ENCODE data around the gene VARS2. TPM values are rescaled to one million over a fixed set of nuclear protein-coding genes. Genes with fewer than 3 reads are reported as not detected.

Gene VARS2
- total RNA-seq, 1 donor from 2014 or later: 34.7 TPM

- Histone ChIP-seq H3K27me3 (ENCODE audit: control insufficient read depth, insufficient read depth, low read length) (no peaks in the 10 kb centered on the region), H3K4me3 (ENCODE audit: low read depth, low read length) (no peak overlapping the region), H3K36me3 (ENCODE audit: control insufficient read depth, insufficient read depth, low read length) (peaks cover 5% of the 10 kb centered on the region)
- TF ChIP-seq CTCF (IDR thresholded peaks at IDR 0.05; ENCODE audit: insufficient read depth, low read length, poor library complexity, severe bottlenecking): no peak
- no peak for DNase-seq (ENCODE audit: low read depth)
Observed at GRCh38 chr6:30891816-30892538, 22.1 kb upstream of the VARS2 start.

- Histone ChIP-seq H3K36me3 (ENCODE audit: control insufficient read depth, insufficient read depth, low read length) (peaks cover 5% of the 10 kb centered on the region), H3K27me3 (ENCODE audit: control insufficient read depth, insufficient read depth, low read length) (no peaks in the 10 kb centered on the region), H3K4me3 (ENCODE audit: low read depth, low read length) (no peak overlapping the region)
- TF ChIP-seq CTCF (IDR thresholded peaks at IDR 0.05; ENCODE audit: insufficient read depth, low read length, poor library complexity, severe bottlenecking): peak; percentile 25
- no peak for DNase-seq (ENCODE audit: low read depth)
Observed at GRCh38 chr6:30893001-30893591, 20.9 kb upstream of the VARS2 start.

- DNase-seq (ENCODE audit: low read depth): no peak
Observed at GRCh38 chr6:30893666-30894065, 20.4 kb upstream of the VARS2 start.

GRCh38 chr6:30894381-30894780, 19.7 kb upstream of the VARS2 start:
- no peak for TF ChIP-seq CTCF (IDR thresholded peaks at IDR 0.05; ENCODE audit: insufficient read depth, low read length, poor library complexity, severe bottlenecking)
- DNase-seq (ENCODE audit: low read depth): no peak
- H3K36me3 ChIP-seq (ENCODE audit: control insufficient read depth, insufficient read depth, low read length): peaks cover 10% of the 10 kb centered on the region

More at GRCh38 chr6:30893666-30894065, 20.4 kb upstream of the VARS2 start:
- no peak for TF ChIP-seq CTCF (IDR thresholded peaks at IDR 0.05; ENCODE audit: insufficient read depth, low read length, poor library complexity, severe bottlenecking)
- H3K4me3 ChIP-seq (ENCODE audit: low read depth, low read length): no peak overlapping the region
- no peaks in the 10 kb centered on the region for H3K27me3 ChIP-seq (ENCODE audit: control insufficient read depth, insufficient read depth, low read length)
- H3K36me3 ChIP-seq (ENCODE audit: control insufficient read depth, insufficient read depth, low read length): peaks cover 6% of the 10 kb centered on the region

GRCh38 chr6:30894935-30895334, 19.1 kb upstream of the VARS2 start:
- no peak for TF ChIP-seq CTCF (IDR thresholded peaks at IDR 0.05; ENCODE audit: insufficient read depth, low read length, poor library complexity, severe bottlenecking)
- Histone ChIP-seq H3K36me3 (ENCODE audit: control insufficient read depth, insufficient read depth, low read length) (peaks cover 10% of the 10 kb centered on the region), H3K4me3 (ENCODE audit: low read depth, low read length) (no peak overlapping the region), H3K27me3 (ENCODE audit: control insufficient read depth, insufficient read depth, low read length) (no peaks in the 10 kb centered on the region)
- DNase-seq (ENCODE audit: low read depth): no peak

More at GRCh38 chr6:30894381-30894780, 19.7 kb upstream of the VARS2 start:
- no peaks in the 10 kb centered on the region for H3K27me3 ChIP-seq (ENCODE audit: control insufficient read depth, insufficient read depth, low read length)
- H3K4me3 ChIP-seq (ENCODE audit: low read depth, low read length): no peak overlapping the region
